Adrenal gland (tissue), 12 donors: ENCODE results near the gene NEIL3. TPM values are rescaled to one million over a fixed set of nuclear protein-coding genes. Genes with fewer than 3 reads are reported as not detected.

Source experiments
- DNase-seq, 7 donors: peaks; one replicate each; pipeline ENCODE4 v3.0.0-alpha.2; 2019 to 2020
- H3K27ac ChIP-seq, 5 donors: fragments of 200-600 bp; sonication (generic) in 4 of 5; 1 replicate in 3 of 5; 2 replicates in 2 of 5; pipeline versions ENCODE4 v1.5.1 to v1.8.0; 2016 to 2020; ENCODE audit warnings: mild to moderate bottlenecking in 1 of 5
- H3K27me3 ChIP-seq: fragments of 200-600 bp; 2 replicates; pipeline ENCODE4 v1.8.0; 2021
- H3K36me3 ChIP-seq, 2 donors: fragments of 200-600 bp; replicated peaks in 1 of 2; 1 replicate in 1 of 2; 2 replicates in 1 of 2; pipeline versions ENCODE4 v1.5.1 to v1.8.0; 2018 to 2022
- H3K4me1 ChIP-seq, 2 donors: fragments of 200-600 bp; replicated peaks in 1 of 2; 1 replicate in 1 of 2; 2 replicates in 1 of 2; pipeline versions ENCODE4 v1.5.1 to v1.8.0; 2018 to 2021
- H3K4me3 ChIP-seq, 4 donors: fragments of 200-600 bp; sonication (generic) in 3 of 4; one replicate each; pipeline ENCODE4 v1.5.1; 2016 to 2018
- H3K9me3 ChIP-seq, 3 donors: fragments of 200-600 bp; sonication (generic) in 1 of 3; replicated peaks in 1 of 3; 1 replicate in 2 of 3; 2 replicates in 1 of 3; pipeline versions ENCODE4 v1.5.1 to v1.8.0; 2016 to 2021
- POLR2A ChIP-seq, 2 donors: fragments of 450-650 bp; IDR thresholded peaks; one replicate each; pipeline ENCODE4 v1.6.1; 2017; ENCODE audit warnings: antibody characterized with exemption in 2 of 2, mild to moderate bottlenecking in 2 of 2, moderate library complexity in 1 of 2
- WGBS, 4 donors: extraction: QIAGEN DNeasy Blood & Tissue Kit in 2 of 4; methylation state at CpG; one replicate each; pipeline versions ENCODE4 v1.1.5 to v1.1.7; 2013 to 2017; 5-methylcytosine and 5-hydroxymethylcytosine counted together
- intact Hi-C, 2 donors: fragments of 100-400 bp; cut with DNase I; formaldehyde crosslinking; loops; one replicate each; pipeline versions ENCODE4 v1.14.1 to v1.15.0; 2022 to 2023
- polyA plus RNA-seq, 3 donors: library from polyadenylated mRNA; stranded (reverse); fragments of 200-250 nt in 2 of 3; fragments of 350-450 nt in 1 of 3; fragmentation: Illumina TruSeq in 1 of 3; extraction: RNeasy Lipid Tissue Mini Kit (QIAGEN cat#74804) in 1 of 3; gene quantifications; one replicate each; pipeline ENCODE4 v1.2.3, GENCODE V29; 2013 to 2014
- total RNA-seq, 9 donors: library from RNA; depleted of rRNA in 4 of 9; stranded (reverse); fragments of >200 nt in 4 of 9; fragments of 120-200 nt in 1 of 9; fragmentation: NEBNext Ultra II Directional in 1 of 9; extraction: Animal tissue kit (Norgen Biotek cat#: 25700) in 1 of 9; gene quantifications; one replicate each; pipeline versions ENCODE4 v1.1.0 to v1.2.4, GENCODE V29; 2013 to 2023
- TF ChIP-seq, protein P1 (sequence below), 6 experiments: fragments of 450-650 bp in 4 of 6; fragments of 200-600 bp in 2 of 6; sonication (generic) in 1 of 6; IDR thresholded peaks; 1 replicate in 5 of 6; 2 replicates in 1 of 6; pipeline versions ENCODE4 v1.5.1 to v1.8.0; 2016 to 2021; ENCODE audit warnings: antibody characterized with exemption in 6 of 6, mild to moderate bottlenecking in 2 of 6, moderate library complexity in 1 of 6
- donor health status: healthy with polysubstance abuse.
- donor health status: Bipolar disorder and iron deficiency.
- donor health status: DM: yes; HTN: yes; CAD: no.
- donor health status: DM: no; HTN: no; CAD: no.
- donor health status: DM: no; HTN: no; CAD: no.
- donor health status: DM: yes; HTN: yes; CAD: no.

The NEIL3 gene
- total and polyA plus RNA-seq, 12 donors = 0.03 to 3.3 (median 0.27) TPM; not detected in 4

DNA sequence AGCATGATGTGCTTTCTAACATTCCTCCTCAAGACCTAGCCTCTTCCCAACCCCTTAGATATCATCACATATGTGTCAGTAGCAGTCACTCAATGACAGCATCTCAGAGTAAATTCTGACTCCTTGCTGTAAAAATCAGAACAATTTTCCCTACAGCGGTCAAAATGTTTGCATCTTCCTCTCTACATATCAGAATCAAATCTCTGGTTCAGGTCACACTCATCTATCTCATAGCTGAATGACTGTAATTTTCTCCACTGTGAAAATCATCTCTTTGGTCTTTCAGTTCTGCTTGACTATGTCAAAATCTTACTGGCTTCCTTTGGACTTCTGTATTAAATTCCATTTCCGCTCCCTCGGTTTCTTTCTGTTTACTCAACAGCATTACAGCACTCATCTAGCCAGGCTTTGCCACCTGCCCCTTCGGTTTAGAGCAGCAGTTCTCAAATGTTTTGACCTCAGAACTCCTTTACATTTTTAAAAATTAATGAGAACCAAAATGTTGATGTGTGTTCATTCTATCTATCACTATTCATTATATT is 75.3 kb downstream of the NEIL3 start:
- TF ChIP-seq, protein P1, sequence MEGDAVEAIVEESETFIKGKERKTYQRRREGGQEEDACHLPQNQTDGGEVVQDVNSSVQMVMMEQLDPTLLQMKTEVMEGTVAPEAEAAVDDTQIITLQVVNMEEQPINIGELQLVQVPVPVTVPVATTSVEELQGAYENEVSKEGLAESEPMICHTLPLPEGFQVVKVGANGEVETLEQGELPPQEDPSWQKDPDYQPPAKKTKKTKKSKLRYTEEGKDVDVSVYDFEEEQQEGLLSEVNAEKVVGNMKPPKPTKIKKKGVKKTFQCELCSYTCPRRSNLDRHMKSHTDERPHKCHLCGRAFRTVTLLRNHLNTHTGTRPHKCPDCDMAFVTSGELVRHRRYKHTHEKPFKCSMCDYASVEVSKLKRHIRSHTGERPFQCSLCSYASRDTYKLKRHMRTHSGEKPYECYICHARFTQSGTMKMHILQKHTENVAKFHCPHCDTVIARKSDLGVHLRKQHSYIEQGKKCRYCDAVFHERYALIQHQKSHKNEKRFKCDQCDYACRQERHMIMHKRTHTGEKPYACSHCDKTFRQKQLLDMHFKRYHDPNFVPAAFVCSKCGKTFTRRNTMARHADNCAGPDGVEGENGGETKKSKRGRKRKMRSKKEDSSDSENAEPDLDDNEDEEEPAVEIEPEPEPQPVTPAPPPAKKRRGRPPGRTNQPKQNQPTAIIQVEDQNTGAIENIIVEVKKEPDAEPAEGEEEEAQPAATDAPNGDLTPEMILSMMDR (IDR thresholded peaks at IDR 0.05) = no peak
- TF ChIP-seq POLR2A (IDR thresholded peaks at IDR 0.05) = no peak
- H3K27me3 ChIP-seq = no peaks in the 10 kb centered on the region
- WGBS, 4 donors = 83 to 91% (median 85%) methylated on average over 4 of the region's 4 CpGs
- H3K4me3 ChIP-seq = no peak overlapping the region
- no peaks in the 10 kb centered on the region for H3K4me1 ChIP-seq
- DNase-seq = no peak
- H3K27ac ChIP-seq = no peak overlapping the region
- no peaks in the 10 kb centered on the region for H3K9me3 ChIP-seq
- intact Hi-C loops = no loop called here
- H3K36me3 ChIP-seq = no peaks in the 10 kb centered on the region

DNA sequence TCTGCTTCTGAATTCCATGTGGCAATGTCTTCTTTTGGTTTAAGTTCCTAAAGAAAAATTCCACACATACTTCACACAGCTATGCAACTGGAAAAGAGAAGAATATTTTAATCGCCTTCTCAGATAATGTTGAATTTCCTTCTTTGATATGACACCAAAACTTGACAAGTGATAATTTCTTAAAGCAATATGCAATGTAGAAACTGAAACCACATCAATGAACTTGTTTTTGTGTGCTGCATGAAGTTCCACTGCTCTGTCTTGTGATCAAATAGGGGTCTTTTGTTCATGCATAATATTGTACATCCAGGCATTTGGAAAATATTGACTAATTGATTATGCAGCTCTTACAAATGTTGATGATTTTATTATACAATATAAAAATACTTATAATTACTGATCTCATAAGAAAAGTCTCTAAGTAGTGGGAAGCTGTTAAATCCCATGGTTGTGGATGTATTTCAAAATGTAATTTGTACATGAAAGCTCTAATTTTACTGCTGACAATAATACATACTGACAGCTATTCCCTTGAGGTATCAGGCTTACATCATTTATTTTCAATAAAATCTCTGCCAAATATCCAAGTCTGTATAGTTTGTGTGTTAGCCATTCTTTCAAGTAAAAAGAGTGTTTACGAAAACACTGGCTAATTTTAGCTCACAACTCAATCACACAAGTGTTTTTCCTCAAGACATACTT is 76.1 kb downstream of the NEIL3 start:
- Histone ChIP-seq H3K4me3 (no peak overlapping the region), H3K27ac (no peak overlapping the region), H3K27me3 (no peaks in the 10 kb centered on the region), H3K4me1 (no peaks in the 10 kb centered on the region), H3K9me3 (no peaks in the 10 kb centered on the region), H3K36me3 (no peaks in the 10 kb centered on the region)
- no peak for DNase-seq
- TF ChIP-seq POLR2A (IDR thresholded peaks at IDR 0.05) = no peak
- TF ChIP-seq, protein P1 (IDR thresholded peaks at IDR 0.05) = no peak
- 44 to 62% (median 51%) methylated on average over 2 of the region's 2 CpGs for WGBS, 4 donors
- intact Hi-C loops = no loop called here

DNA sequence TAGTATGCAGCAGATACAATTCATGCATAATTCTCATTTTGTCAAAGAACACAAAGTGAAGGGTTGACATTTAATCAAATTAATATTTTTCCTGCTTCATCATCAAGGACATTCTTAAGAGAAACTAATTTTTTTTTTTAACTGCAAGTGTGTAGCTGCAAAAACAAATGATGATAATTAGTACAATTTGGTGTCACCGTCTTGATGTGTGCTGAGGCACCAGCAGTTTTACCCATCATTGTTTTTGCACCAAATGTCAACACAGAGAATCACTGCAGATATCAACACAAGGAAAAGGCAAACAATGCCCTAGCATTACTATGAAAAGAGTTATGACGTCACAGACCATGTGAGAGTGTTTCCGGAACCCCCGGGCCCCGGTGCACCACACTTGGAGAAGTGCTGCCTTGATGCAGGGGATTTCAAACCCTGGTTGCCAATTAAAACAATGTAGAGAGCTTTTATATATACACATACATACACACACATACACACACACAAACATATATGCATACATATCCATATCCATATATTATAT is 76.7 kb downstream of the NEIL3 start:
- WGBS, 4 donors = 55 to 80% (median 70%) methylated on average over 4 to 5 of the region's 5 CpGs
- Histone ChIP-seq H3K27me3 (no peaks in the 10 kb centered on the region), H3K4me3 (no peak overlapping the region), H3K27ac (no peak overlapping the region), H3K4me1 (no peaks in the 10 kb centered on the region), H3K36me3 (no peaks in the 10 kb centered on the region), H3K9me3 (no peaks in the 10 kb centered on the region)
- TF ChIP-seq, protein P1 (IDR thresholded peaks at IDR 0.05) = no peak
- no peak for TF ChIP-seq POLR2A (IDR thresholded peaks at IDR 0.05)
- no peak for DNase-seq
- intact Hi-C loops = no loop called here

DNA sequence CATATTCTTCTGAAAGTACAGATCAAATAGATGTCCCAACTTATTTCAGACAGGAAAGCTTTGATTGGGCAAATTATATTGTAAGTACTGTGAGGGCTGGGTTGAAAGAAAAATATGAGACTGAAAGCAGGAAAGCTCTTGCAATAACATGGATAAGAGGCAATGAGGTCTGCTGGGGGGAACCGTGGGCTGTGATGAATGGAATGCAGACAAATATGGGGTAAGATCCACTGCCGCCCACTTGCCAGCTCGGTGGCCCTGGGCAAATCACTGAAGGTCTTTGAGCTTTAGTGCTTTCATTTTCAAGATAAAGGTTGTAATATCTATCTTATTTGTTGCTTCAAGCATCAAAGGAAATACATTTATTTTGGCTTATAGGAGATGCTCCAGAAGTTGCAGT is 81.6 kb downstream of the NEIL3 start:
- Histone ChIP-seq H3K9me3 (no peaks in the 10 kb centered on the region), H3K36me3 (no peaks in the 10 kb centered on the region), H3K4me1 (no peaks in the 10 kb centered on the region), H3K27ac (no peak overlapping the region), H3K27me3 (no peaks in the 10 kb centered on the region), H3K4me3 (no peak overlapping the region)
- intact Hi-C loops = no loop called here
- WGBS, 4 donors = 11 to 37% (median 27%) methylated on average over 3 of the region's 3 CpGs
- TF ChIP-seq, protein P1 (IDR thresholded peaks at IDR 0.05) = no peak
- no peak for TF ChIP-seq POLR2A (IDR thresholded peaks at IDR 0.05)
- no peak for DNase-seq
